Stomach (tissue), 4 donors: Measurements from ENCODE around the gene PALM2AKAP2.

Source experiments
- POLR2A ChIP-seq, 4 donors: fragments of 450-650 bp; IDR thresholded peaks; one replicate each; pipeline ENCODE4 v1.6.1; 2016; ENCODE audit warnings: antibody characterized with exemption in 4 of 4, control low read depth in 2 of 4, mild to moderate bottlenecking in 1 of 4, moderate library complexity in 1 of 4
- TF ChIP-seq, protein P1 (sequence below), 7 experiments: fragments of 450-650 bp in 4 of 7; fragments of 200-600 bp in 3 of 7; sonication (generic) in 3 of 7; IDR thresholded peaks; one replicate each; pipeline ENCODE4 v1.5.1; 2016 to 2019; ENCODE audit warnings: antibody characterized with exemption in 7 of 7, control low read depth in 2 of 7, mild to moderate bottlenecking in 1 of 7

DNA sequence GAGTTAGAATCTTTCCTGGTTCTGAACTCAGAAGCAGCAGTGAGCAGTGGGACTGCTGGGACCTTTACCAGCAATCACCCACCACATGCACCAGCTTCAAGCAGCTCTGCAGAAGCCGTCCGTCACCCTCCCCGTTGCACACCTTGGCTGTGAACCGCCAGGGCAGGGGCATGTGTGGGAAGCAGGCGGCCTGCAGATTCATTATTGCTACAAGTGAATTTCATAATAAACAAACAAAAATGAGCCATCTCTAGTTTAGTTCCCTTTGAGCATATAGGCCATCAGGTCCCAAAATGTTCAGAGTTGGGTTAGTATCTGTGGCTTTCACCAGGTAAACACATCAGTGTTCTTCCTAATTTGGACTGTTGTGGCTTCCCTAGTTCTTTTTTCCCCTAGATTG, 17.5 kb downstream of the PALM2AKAP2 start:
- TF ChIP-seq, protein P1, sequence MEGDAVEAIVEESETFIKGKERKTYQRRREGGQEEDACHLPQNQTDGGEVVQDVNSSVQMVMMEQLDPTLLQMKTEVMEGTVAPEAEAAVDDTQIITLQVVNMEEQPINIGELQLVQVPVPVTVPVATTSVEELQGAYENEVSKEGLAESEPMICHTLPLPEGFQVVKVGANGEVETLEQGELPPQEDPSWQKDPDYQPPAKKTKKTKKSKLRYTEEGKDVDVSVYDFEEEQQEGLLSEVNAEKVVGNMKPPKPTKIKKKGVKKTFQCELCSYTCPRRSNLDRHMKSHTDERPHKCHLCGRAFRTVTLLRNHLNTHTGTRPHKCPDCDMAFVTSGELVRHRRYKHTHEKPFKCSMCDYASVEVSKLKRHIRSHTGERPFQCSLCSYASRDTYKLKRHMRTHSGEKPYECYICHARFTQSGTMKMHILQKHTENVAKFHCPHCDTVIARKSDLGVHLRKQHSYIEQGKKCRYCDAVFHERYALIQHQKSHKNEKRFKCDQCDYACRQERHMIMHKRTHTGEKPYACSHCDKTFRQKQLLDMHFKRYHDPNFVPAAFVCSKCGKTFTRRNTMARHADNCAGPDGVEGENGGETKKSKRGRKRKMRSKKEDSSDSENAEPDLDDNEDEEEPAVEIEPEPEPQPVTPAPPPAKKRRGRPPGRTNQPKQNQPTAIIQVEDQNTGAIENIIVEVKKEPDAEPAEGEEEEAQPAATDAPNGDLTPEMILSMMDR (IDR thresholded peaks at IDR 0.05) = no peak
- no peak for TF ChIP-seq POLR2A (IDR thresholded peaks at IDR 0.05)
